CD4-positive, alpha-beta T cell treated with Interferon alpha-2 for 1 hour (primary cell): ENCODE results near the gene TRIOBP.
"Not testable (repeated sequence)": the region's sequence is repeated elsewhere in the genome, so short reads cannot be mapped to it uniquely, and the experiment has no call there.

Experiments
- DNase-seq, 2 donors: peaks; one replicate each; pipeline ENCODE4 v3.0.0-alpha.2; 2020 to 2022

Gene TRIOBP

DNA sequence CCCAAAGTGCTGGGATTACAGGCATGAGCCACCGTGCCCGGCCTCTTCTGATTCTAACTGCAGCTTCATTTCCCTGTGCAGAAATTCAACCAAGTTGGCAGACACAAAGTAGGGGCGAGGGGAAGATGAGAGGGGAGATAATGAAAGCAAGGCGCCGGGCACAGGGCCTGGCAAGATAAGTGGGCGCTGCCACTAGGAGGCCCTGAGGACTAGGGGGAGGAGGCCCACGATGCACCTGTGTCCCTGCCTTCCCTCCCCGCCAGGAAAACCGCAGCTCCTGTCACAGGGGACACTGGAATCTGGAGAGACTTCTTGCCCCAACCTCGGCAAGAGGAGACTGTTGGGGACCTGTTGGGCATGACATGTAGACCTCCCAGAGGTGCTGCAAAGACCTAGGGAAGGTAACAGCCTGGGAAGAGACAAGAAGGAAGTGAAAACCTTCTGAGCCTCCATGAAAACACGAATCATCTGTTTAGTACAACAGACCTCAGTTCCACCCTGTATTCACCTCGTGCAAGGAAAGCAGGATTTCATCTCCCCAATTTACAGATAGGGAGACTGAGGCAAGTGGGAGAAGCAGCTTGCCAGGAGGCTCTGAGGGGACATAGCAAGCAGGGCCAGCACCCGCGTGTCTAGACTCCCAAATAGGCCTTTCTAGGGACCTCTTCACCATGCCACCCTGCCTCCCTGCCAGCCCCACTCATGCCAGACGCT lies 24.5 kb upstream of the TRIOBP start:
- peak in 1 of 2 donors; percentile 6 for DNase-seq

DNA sequence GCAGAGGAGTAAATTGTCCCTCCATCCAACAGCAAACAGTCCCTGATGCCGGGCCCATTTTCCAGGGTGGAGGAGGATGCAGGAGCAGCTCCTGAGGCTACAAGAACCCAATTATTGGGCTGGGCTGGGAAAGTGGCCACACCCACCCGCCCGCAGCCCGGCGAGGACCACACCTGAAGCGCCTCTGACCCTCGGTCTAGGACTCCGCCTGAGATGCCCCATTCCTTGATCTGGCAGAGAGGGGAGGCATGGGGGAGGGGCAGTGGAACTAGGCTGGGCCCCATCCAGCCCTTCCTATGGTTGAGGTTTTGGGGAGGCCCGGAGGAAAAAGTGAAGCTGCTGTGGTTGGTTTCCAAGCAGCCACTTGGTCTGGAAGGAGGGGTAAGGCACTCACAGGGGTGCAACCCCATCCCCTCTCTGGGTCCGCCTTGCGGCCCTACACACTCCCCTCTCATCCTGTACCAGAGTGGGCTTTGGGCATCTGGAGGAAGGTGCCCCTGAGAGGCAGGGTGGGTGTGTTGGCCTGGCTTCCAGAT lies 23.9 kb upstream of the TRIOBP start:
- no peak for DNase-seq

DNA sequence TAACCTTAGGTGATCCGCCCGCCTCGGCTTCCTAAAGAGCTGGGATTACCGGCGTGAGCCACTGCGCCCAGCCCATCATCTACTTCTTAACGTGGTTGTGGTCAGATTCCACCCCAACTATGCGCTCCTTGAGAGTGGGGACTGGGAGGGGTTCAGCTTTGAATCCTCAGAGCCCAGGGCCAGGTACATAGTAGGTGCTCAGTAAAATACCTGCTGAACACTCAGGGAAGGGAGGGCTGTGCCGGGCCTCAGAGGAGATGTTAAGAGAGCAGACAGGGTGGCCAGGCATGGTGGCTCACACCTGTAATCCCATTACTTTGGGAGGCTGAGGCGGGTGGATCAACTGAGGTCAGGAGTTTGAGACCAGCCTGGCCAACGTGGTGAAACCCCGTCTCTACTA lies 22.6 kb upstream of the TRIOBP start:
- DNase-seq: no peak

DNA sequence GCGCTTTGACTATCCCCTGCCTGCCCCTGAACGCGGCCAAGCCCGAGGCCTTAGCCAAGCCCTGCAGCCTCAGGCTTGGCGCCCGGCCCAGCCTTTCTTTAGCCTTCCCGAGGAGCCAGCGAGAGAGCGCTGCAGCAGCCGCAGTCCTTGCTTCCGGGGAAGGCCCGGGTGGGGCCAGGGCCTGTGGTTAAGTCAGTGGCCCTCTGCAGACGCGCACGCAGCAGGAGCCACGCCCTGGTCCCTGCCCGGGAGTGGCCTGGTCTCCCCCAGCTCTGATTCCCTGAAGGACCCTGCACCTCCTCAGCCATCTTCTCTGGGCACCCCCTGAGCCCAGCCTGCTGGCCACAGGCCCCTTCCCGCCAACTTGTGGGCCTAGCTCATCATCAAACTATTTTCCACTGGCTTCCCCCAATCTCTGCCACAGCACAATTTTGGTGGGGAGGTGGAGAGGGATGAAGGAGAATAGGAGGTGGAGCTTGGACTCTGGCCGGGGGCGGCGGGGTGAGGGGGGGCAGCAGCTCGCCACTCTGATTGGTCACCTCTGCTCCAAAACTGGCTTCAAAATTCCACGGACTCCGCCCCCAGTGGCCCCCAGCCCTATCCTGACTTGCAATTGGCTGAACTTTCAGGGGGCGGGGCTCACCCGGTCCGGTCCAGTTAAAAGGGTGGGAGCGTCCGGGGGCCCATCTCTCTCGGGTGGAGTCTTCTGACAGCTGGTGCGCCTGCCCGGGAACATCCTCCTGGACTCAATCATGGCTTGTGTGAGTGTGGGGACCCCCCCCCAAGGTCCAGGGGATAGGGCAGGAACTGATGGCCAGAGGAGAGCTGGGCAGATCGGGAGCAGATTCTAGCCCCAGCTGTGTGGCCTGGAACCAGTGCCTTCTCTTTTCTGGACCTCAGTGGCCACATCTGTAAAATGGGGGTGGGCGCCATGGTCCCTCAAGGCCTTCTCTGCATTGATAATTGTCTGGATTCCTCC lies 21.6 kb upstream of the TRIOBP start, which contains the start of gene LGALS1:
Gene LGALS1, plus strand, starts transcription at position 686 of the 979 bp plus-strand sequence. Its CDS starts 67 bp downstream, at position 753.
- peak; percentile 73 to 74 for DNase-seq

DNA sequence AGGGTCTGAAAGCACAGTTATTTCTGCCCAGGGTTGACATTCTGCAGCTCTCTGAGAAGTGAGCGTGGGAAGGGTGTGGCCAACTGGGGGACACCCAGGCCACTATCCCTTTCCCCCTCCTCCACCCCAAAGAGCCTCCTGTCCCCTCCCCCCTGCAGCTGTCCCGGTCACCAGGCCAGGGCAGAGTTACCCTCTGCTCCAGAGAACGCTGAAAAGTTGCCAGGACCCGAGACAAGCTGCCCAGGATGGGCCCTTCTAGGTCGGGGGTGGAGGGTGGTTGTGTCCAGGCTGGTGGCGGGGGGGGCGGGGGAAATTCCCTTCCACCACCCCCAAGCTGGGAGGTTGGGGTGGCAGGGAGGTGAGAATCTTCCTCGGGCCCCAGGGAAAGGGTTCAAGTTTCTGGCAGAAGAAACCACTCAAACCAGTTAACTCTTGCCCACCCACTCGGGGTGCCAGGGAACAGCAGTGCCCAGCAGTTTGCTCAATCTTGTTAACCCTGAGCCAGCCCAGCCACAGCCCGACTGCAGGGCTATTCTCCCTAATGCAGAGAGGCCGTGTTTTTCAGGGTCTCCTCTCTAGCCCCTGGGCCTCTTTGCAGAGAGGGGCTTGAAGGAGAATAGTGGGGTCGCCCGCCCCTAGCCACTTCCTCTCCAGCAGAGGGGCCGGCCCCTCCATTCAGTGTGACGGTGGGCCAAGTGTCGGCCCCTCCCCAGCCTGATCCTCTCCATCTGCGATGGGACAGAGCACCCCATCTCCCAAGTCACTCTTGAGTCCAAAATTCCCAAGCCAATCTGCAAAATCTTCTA lies 20.7 kb upstream of the TRIOBP start:
- DNase-seq: peak; percentile 3 to 37

DNA sequence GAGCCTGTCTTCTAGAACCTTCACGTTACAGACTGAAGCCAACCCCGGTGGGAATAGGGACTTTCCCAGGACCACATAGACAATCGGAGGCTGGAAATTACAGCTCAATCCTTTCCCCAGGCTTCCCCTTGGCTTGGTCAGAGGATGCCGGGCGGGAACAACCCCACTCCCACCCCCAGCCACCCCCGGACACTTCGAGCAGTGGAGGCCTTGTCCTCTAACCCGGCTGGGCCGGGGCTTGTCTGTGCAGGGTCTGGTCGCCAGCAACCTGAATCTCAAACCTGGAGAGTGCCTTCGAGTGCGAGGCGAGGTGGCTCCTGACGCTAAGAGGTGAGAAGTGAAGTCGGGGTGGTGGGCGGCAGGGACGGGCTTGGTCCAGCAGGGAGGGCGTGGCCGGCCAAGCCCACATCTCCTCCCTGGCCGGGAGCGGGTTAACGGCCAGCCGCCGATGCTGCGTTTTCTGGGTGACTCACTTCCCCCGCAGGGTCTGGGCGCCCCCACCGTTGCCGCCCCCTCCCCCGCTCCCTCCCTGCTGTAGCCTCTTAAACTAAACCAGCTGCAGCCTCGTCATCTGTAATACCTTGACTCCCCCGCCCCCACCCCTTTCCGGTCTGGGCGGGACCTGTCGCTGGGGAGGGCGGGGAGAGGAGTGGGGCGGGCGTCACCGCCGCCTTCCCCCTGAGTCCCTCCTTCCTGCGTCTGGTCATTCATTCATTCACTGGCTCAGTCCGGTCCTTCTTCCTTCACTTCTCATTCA lies 19.9 kb upstream of the TRIOBP start:
- peak; percentile 93 to 94 for DNase-seq

DNA sequence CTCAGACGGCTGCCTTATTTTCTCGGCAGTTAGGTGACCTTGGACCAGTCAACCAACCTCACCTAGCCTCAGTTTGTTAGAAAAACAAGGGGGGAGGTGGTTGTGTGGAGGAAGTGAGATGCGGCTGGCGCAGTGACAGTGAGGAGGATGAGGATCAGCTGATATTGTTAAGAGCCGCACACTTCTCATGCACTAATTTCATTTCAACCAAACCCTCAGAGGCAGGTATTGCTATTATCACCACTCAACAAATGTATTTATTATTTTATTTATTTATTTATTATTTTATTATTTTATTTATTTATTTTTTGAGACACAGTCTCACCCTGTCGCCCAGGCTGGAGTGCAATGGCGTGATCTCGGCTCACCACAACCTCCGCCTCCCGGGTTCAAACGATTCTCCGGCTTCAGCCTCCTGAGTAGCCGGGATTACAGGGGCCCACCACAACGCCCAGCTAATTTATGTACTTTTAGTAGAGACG lies 19.3 kb upstream of the TRIOBP start:
- no peak for DNase-seq

DNA sequence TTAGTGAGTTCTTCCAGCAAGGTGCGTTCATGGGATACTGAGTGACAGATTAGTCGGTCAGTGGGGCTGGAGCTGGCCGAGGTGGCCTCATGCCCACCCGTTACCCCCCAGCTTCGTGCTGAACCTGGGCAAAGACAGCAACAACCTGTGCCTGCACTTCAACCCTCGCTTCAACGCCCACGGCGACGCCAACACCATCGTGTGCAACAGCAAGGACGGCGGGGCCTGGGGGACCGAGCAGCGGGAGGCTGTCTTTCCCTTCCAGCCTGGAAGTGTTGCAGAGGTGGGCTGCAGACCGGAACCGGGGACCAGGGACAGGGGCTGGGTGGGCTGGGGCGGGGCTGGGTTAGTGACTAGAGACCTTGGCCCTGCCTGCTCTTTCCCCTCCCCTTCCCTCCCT lies 18.5 kb upstream of the TRIOBP start:
- DNase-seq: no peak

DNA sequence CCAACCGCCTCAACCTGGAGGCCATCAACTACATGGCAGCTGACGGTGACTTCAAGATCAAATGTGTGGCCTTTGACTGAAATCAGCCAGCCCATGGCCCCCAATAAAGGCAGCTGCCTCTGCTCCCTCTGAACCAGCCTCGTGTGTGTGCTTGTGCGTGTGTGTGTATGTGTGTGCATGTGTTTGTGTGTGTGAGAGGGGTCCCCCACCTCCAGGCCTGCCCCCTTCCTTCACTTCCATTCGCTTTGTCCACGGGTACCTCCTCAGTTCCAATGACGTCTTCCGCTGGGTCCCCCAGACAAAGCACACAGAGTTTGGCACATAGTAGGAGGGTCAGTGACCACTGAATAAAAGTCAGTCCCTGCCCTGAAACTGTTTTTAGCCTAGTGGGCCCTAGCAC lies 17.2 kb upstream of the TRIOBP start:
- no peak for DNase-seq

DNA sequence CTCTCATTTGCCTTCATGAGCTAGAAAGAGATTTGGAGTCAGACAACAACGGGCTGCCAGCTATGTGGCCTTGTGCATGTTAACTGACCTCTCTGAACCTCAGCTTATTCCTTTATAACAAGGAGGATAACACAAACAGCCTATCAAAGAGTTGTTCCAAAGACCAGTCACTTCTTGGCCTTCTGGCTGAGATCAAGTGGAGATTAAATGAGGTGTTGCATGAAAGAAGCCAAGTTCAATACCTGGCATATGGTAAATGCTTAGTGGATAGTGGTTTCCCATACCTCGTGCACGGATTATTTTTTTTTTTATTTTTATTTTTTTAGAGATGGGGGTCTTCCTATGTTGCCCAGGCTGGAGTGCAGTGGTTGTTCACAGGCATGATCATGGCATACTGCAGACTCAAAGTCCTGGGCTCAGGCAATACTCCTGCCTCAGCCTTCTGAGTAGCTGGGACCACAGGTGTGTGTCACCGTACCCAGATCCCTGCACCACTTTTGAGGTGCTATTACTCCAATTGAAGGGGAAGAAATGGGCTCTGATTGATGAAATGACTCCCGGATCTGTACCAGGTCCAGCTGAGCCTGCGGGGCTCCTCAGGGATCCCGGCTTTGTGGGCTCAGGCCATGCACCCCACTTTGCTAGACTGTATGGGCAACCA lies 16.5 kb upstream of the TRIOBP start:
- no peak for DNase-seq

DNA sequence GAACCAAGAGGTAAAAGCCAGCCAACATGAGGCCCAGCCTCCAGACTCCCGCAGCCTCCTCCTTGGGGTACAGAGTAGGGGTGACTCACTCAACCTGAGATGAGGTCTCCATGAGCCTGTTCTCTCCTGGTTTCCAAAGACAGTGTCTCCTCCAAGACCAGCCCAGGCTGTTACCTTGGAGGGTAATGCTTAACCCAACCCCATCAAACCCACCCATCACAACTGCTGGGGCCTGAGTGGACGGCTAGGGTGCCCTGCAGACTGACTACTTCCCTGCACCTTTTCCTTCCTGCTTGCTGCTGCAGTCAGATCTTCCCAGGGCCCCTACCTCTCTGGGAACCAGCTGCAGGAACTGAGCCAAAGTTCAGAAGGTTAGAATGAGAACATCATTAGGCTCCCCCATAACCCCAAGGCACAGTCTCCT lies 15.8 kb upstream of the TRIOBP start:
- DNase-seq: no peak

DNA sequence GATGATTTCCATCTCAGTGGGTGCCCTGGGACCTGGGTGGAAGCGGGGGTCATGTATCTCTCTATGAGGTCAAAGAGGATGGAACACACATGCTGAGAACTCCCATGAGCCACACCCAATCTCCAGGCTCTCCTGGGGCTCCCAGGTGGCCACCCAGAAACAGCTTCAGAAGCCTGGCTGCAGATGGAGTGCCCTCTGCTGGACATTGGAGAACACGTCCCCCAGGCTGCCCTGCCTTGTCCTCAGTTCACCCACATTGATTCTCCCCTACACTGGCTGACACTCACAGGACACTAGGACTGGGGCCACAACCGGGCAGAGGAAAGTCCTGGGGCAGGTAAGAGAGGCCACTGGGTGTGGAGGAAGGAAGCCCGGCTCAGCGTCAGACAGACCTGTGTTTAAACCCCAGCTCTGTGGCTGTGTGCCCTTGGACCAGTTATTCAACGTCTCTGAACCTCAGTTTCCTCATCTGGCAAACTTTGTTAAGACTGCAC lies 15.2 kb upstream of the TRIOBP start:
- peak; percentile 73 to 83 for DNase-seq

DNA sequence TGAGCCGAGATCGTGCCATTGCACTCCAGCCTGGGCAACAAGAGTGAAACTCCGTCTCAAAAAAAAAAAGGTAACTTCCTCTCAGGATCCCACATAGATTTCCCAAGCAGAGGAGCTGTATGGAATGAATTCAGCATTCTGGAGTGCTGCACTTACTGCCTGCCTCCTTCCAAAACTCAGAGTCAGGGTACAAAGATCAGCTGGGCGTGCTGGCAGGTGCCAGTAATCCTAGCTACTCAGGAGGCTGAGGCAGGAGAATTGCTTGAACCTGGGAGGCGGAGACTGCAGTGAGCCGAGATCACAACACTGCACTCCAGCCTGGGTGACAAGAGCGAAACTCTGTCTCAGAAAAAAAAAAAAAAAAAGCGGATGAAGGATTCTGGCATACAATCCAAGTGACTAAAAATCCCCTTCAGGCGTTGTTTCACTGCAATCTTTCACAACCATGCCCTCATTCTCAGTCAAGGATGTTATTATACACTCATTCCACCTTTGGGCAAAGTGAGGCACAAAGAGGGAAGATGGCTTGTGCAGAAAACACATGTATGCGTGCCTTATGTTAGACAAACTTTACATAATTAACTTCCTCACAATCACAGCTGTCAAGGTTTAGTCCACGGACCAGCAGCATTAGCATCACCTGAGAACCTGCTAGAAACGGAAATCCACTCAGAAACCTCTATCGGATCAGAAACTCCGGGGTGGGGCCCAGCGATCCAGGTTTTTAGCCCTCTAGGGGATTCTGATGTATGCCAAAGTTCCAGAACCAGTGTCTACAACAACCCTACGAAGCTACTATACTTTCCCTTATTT lies 11.8 kb upstream of the TRIOBP start:
- no peak for DNase-seq

DNA sequence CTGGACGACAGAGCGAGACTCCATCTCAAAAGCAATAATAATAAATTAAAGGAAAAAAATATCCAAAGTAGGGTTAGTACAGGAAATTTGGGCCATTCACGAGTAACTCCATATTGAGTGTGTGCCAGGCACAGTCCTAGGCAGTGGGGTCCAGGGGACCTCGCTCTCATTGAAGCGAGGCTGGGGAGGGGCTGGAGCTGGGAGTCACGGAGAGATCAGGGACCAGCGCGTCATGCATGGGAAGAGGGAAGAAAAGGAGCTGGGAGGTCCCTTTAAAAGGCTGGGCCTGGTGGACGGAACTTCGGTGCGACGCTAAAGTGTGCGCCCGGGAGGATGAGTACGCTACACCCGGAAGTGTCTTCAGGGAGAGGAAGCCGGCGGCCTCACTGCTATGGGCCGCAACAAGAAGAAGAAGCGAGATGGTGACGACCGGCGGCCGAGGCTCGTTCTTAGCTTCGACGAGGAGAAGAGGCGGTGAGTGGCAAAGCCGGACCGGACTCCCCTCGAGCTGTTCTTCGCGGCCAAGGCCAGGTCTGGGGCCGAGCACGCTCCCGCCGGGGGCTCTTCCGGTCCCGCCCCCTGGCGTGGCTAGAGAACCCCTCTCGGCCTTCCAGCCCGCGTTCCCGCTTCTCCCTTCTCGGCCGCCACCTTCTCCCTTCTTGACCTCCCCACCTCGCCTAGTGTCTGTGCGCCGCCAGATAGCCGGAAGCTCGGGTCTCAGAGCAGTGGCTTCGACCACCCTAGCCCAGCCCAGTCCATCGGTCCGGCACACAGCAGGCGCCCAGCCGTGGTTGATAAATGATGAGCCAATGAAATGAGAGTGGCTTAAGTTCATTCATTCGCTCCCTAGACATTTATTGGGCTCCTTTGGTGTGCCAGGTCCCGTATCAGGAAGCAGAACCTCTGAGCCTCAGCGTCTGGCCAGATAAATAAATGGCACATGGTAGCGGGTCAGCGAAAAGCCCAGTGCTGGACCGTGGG lies 10.6 kb upstream of the TRIOBP start, which contains the start of gene NOL12:
Gene NOL12, plus strand, starts transcription at position 342 of the 981 bp plus-strand sequence. Its CDS starts 50 bp downstream, at position 392.
- DNase-seq: peak; percentile 74 to 87

DNA sequence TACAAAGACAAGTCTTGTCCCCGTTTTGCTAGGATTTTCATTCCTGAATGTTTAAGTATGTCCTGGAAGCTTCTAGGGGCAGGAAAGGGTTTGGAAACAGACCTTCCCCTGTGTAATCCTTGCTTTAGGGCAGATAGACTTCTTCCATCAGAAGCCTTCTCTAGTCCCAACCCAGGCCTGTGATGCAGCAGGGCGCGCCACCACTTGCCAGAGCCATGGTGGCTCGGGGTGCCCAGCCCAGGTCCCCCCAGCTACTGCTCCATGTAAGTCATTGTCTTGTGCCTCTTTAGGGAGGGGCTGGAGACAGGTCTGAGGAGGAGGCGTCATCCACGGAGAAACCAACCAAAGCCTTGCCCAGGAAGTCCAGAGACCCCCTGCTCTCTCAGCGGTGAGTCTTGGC lies 6.4 kb upstream of the TRIOBP start:
- no peak for DNase-seq

DNA sequence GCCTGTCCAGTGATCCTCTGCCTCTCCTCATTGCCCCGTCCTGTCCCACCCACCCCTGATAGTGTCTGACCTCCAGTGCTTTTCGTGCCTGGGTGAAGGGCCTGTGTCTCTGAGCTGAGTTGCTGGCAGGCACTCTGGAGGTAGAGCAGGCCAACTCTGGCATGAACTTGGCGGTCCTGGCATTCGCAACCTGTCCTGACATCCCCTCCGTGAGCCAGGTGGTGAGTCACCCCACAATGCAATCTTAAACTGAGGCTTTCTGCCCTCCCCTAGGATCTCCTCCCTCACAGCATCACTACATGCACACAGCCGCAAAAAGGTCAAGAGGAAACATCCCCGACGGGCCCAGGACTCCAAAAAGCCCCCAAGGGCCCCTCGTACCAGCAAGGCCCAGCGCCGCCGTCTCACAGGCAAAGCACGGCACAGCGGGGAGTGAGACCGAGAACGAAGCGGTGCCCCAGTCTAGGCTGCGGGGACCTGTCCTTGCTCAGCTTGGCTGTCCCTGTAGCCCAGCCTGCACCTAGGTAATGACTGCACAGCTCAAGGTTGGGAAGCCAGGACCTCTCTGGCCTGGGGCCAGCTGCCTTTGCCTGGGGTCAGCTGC lies 5.8 kb upstream of the TRIOBP start:
- no peak for DNase-seq

DNA sequence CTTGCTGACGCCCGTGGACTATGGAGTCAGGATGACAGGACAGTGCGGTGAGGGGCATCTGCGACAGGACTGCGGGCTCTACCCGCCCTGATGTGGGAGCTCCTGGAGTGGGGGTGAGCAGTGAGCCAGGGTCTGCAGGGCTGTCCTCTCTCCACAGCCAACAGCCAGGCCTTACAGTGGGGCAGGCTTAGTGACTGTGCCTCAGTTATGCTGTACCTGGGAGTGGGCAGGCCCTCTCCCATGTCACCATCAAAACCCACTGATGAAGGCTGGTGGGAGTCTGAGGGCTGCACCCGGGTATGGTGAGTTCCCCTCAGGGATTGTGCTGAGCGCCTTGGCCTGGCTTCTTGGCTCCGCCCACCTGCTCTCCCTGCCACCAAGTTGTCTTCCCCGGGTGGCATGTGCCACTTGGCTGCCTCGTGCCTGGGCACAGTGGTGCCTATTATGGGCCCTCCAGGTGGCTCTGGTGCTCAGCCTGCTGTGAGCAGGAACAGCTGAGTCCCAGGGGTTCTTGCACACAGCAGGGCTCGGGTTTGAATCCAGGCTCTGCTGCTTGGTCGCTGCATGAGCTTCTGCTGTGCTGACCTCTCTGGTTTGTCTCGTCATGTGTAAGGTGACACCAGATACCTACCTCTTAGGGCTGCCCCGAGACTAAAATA lies 4.1 kb upstream of the TRIOBP start:
- no peak for DNase-seq

DNA sequence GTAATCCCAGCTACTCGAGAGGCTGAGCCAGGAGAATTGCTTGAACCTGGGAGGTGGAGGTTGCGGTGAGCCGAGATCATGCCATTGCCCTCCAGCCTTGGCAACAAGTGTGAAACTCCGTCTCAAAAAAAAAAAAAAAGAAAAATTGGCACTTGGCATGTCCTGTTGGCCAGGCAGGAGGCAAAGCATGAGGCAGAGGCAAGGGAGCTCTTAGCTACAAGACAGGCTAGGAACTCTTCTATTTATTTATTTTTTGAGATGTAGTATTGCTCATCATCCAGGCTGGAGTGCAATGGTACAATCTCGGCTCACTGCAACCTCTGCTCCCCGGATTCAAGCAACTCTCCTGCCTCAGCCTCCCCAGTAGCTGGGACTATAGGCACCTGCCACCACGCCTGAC lies 2.7 kb upstream of the TRIOBP start:
- DNase-seq: not testable (repeated sequence)
